Measurements from ENCODE around the gene OR6K2.

Gene OR6K2, protein sequence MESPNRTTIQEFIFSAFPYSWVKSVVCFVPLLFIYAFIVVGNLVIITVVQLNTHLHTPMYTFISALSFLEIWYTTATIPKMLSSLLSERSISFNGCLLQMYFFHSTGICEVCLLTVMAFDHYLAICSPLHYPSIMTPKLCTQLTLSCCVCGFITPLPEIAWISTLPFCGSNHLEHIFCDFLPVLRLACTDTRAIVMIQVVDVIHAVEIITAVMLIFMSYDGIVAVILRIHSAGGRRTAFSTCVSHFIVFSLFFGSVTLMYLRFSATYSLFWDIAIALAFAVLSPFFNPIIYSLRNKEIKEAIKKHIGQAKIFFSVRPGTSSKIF

DNA sequence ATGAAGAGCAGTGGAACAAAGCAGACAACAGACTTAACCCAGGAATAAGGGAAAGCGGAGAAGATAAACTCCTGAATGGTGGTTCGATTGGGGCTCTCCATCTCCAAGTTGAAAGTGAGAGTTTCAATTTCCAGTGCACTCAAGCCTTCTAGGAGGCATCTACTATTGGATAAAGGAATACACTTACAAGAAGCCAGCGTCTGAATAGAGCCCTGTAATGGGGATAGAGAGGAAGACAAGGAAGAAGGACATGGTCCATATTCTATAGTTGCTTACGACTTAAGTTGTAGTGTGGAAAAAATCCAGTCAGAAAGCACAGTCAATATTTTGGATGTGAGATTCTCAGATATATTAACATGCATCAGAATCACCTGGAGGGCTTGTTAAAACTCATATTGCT, at the start of gene OR6K2:
Gene OR6K2 (minus strand): TSS at position 101 of the 400 bp plus-strand sequence. CDS start 0 bp downstream, at position 101.
- no peak within 1 kb of the TSS for H3K4me3 ChIP-seq (ENCODE audit: low read depth, low read length)
- POLR2A ChIA-PET = no interaction called here
- no peak for TF ChIP-seq GLIS2 (tag by site-specific recombination; IDR thresholded peaks at IDR 0.05)
- no peak for TF ChIP-seq ZNF416 (tag by site-specific recombination; IDR thresholded peaks at IDR 0.05)

GRCh38 chr1:158735848-158736247, 35.4 kb upstream of the OR6K2 start:
- no peaks in the 10 kb centered on the region for H3K4me1 ChIP-seq (ENCODE audit: control insufficient read depth, insufficient read depth, low read length)
- no peaks in the 10 kb centered on the region for H3K36me3 ChIP-seq (ENCODE audit: control insufficient read depth in 2 of 2, insufficient read depth in 1 of 2, low read length in 2 of 2)
- TF ChIP-seq ZNF138 (tag by site-specific recombination; IDR thresholded peaks at IDR 0.05; ENCODE audit: borderline replicate concordance) (no peak), ZNF292 (tag by site-specific recombination; IDR thresholded peaks at IDR 0.05; ENCODE audit: borderline replicate concordance, low read depth) (no peak), SP3 (tag by site-specific recombination; IDR thresholded peaks at IDR 0.05) (no peak)
- H3K4me3 ChIP-seq (ENCODE audit: low read depth, low read length) = no peak overlapping the region
- no peak overlapping the region for H3K27ac ChIP-seq (ENCODE audit: extremely low read depth, low read depth, low read length)
- H3K9me3 ChIP-seq (ENCODE audit: control insufficient read depth, insufficient read depth, low read depth, low read length) = no peaks in the 10 kb centered on the region
- CTCF ChIA-PET = no interaction called here
- POLR2A ChIA-PET = no interaction called here

More for the DNA sequence above, at the start of gene OR6K2:
- Histone ChIP-seq H3K9me3 (ENCODE audit: control insufficient read depth, insufficient read depth, low read depth, low read length) (no peaks in the 10 kb centered on the region), H3K27ac (ENCODE audit: extremely low read depth, low read depth, low read length) (no peak within 1 kb of the TSS), H3K36me3 (ENCODE audit: control insufficient read depth in 2 of 2, insufficient read depth in 1 of 2, low read length in 2 of 2) (no peaks in the 10 kb centered on the region), H3K4me1 (ENCODE audit: control insufficient read depth, insufficient read depth, low read length) (no peaks in the 10 kb centered on the region)
- CTCF ChIA-PET = no interaction called here

GRCh38 chr1:158732524-158732923, 32.1 kb upstream of the OR6K2 start:
- Histone ChIP-seq H3K36me3 (ENCODE audit: control insufficient read depth in 2 of 2, insufficient read depth in 1 of 2, low read length in 2 of 2) (no peaks in the 10 kb centered on the region), H3K4me1 (ENCODE audit: control insufficient read depth, insufficient read depth, low read length) (no peaks in the 10 kb centered on the region), H3K27ac (ENCODE audit: extremely low read depth, low read depth, low read length) (no peak overlapping the region), H3K4me3 (ENCODE audit: low read depth, low read length) (no peak overlapping the region), H3K9me3 (ENCODE audit: control insufficient read depth, insufficient read depth, low read depth, low read length) (no peaks in the 10 kb centered on the region)
- ChIA-PET POLR2A (no interaction called here), CTCF (no interaction called here)
- no peak for TF ChIP-seq OSR2 (tag by site-specific recombination; IDR thresholded peaks at IDR 0.05)
- no peak for TF ChIP-seq ZNF664 (tag by site-specific recombination; IDR thresholded peaks at IDR 0.05)
- no peak for TF ChIP-seq ZNF132 (tag by site-specific recombination; IDR thresholded peaks at IDR 0.05; ENCODE audit: borderline replicate concordance)
- TF ChIP-seq ZFP37 (tag by site-specific recombination; IDR thresholded peaks at IDR 0.05) = no peak
- TF ChIP-seq ZNF558 (tag by site-specific recombination; IDR thresholded peaks at IDR 0.05) = no peak
- no peak for TF ChIP-seq ZSCAN18 (tag by site-specific recombination; IDR thresholded peaks at IDR 0.05)
- TF ChIP-seq ZNF707 (tag by site-specific recombination; IDR thresholded peaks at IDR 0.05) = no peak
- no peak for TF ChIP-seq ZNF175 (tag by site-specific recombination; IDR thresholded peaks at IDR 0.05)
- no peak for TF ChIP-seq ZNF48 (tag by site-specific recombination; IDR thresholded peaks at IDR 0.05)
- TF ChIP-seq ZNF777 (tag by site-specific recombination; IDR thresholded peaks at IDR 0.05; ENCODE audit: borderline replicate concordance) = no peak
- TF ChIP-seq FEZF1 (tag by site-specific recombination; IDR thresholded peaks at IDR 0.05) = no peak
- TF ChIP-seq ZNF404 (tag by site-specific recombination; IDR thresholded peaks at IDR 0.05) = no peak
- no peak for TF ChIP-seq ZNF350 (tag by site-specific recombination; IDR thresholded peaks at IDR 0.05)
- TF ChIP-seq TRIM28 (IDR thresholded peaks at IDR 0.05; ENCODE audit: borderline replicate concordance, low read length) = no peak
- no peak for TF ChIP-seq ZNF248 (tag by site-specific recombination; IDR thresholded peaks at IDR 0.05)
- no peak for TF ChIP-seq BCL11B (tag by site-specific recombination; IDR thresholded peaks at IDR 0.05; ENCODE audit: low read depth)
